Brain pericyte (primary cell): Measurements from ENCODE around the gene PDSS1.
"Not testable (repeated sequence)": the region's sequence is repeated elsewhere in the genome, so short reads cannot be mapped to it uniquely, and the experiment has no call there.

Source experiments
- DNase-seq: peaks from one replicate; pipeline ENCODE4 v3.0.0-alpha.2; 2012; ENCODE audit warnings: low read depth, low spot score

Gene PDSS1, protein sequence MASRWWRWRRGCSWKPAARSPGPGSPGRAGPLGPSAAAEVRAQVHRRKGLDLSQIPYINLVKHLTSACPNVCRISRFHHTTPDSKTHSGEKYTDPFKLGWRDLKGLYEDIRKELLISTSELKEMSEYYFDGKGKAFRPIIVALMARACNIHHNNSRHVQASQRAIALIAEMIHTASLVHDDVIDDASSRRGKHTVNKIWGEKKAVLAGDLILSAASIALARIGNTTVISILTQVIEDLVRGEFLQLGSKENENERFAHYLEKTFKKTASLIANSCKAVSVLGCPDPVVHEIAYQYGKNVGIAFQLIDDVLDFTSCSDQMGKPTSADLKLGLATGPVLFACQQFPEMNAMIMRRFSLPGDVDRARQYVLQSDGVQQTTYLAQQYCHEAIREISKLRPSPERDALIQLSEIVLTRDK

DNA sequence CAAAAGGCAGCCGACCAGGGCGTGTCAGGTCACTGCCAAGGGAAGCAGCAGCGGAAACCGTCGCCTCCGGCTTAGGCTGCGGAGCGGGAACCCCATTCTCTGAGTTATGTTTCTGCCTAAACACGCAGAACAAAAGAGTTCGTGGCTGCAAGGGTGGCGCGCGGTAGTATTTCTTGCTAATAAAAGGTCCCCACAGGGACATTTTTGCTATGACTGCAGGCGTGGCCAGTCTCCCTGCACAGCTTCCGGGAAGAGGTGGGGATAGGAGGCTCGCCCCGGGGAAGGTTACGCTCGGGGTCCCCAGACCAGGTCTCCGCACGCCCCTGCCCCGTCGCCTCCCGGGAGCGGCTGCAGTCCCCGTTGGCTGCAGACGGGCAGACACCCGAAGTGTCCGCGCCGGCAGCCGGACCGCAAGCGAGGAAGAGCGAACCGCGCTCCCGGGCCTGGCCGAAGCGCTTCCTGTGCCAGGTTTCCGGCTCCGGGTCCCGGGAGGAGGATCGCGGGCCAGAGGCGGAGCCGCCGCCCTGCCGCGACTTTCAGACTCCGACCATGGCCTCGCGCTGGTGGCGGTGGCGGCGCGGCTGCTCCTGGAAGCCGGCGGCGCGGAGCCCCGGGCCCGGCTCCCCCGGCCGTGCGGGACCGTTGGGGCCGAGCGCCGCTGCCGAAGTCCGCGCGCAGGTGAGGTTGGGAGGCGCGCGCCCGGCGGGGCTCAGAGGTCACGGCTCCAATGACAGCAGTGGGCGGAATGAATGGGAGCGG, at the start of gene PDSS1:
Gene PDSS1 (plus strand): TSS at position 539 of the 759 bp plus-strand sequence. CDS start 11 bp downstream, at position 550.
- no peak for DNase-seq

DNA sequence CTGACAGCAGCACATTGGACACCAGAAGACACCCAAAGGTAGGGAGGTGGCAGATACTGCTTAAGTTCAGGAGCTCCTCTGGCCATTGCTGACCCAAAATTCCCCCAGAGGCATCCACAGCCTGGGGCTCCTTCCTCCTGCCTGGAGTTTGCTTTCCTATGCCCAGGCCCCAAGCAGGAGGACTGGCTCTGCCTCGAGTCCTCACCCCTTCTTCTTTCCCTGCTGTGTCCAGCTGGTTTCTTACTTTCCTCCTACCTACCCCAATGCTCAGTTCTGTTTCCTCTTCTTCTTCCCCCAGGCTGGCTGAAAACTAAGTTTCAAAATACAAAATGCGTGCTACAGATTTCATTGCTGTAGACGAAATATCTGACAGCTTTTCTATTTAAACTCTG, 49.3 kb upstream of the PDSS1 start:
- DNase-seq: not testable (repeated sequence)

DNA sequence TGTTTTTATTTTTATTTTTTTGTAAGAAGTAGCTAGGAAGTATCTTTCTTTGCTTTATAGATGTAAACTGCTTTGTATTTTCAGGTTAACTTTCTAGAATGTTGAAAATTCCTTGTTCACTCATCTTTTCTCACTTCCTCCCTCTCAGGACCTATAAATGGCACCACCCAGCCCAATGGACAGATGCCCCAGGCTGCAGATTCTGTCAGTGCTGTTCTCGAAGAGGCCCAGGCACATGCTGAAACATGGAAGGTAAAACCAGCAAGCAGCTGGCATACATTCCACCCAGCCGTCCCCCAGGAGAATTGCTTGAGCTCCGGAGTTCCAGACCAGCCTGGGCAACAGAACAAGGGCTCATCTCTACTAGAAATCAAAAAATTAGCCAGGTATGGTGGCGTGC, 47.1 kb upstream of the PDSS1 start:
- no peak for DNase-seq

DNA sequence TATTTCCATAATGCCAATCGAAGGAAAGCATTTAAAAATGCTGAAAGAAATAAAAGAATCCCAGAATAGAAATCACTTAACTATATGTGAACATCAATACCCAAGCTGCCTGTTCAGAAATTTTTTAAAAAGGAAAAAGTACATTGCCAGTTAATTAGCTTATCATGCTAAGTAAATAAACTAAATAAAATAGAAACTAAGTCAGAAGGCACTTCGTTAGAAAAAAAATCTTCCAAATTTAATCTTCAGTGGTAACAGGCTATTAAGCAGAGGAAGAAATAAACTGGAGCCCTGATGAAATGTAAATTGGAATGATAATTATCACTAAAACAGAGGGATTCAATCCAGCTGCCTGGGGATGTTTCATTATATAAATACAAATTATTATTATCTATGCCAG, 46.0 kb upstream of the PDSS1 start:
- not testable (repeated sequence) for DNase-seq

DNA sequence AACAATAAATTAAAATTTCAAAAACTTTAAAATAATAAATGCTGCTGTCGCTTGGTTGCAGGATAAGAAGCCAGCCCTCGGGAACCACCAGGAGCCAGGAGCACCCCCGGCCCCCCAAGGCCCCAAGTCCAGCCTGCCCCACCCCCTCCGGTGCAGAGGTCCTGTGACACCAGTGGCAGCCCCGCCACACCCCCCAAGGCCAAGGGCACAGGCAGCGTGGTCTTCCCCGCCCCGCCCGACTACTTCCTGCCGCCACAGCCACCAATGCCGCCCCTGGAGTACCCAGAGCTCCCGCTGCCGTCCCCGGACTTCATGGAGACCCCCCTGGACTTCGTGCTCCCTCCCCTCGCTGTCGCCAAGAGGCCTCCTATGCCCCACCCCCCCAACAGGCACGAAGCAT, 44.5 kb upstream of the PDSS1 start:
- no peak for DNase-seq

DNA sequence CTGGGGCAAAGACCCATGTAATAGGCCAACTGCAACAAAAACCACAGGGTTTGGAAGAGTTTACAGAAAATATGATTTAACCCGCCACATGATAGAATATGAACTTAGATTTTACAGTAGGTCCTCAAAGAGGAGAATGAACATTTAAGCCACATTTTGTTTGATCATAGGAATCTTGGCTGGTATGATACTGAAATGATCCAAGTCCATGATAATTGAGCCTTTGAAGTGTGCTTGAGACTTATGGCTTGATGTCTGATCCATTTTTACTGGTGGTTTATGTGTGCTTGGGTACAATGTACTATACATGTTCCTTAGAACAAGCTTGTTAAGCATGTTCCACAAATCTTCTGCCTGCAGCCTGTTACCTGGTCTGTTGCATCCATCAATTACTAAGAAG, 41.8 kb upstream of the PDSS1 start:
- no peak for DNase-seq

DNA sequence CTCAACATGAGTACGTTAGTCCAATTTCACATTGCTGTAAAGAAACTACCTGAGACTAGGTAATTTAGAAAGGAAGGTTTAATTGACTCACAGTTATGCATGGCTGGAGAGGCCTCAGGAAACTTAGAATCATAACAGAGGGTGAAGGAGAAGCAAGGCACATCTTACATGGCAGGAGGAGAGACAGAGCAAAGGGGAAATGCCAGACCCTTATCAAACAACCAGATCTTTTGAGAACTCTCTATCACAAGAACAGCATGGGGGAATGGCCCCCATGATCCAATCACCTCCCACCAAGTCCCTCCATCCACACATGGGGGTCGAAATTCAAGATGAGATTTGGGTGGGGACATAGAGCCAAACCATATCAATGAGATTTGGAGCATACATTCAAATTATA, 34.6 kb upstream of the PDSS1 start:
- no peak for DNase-seq

DNA sequence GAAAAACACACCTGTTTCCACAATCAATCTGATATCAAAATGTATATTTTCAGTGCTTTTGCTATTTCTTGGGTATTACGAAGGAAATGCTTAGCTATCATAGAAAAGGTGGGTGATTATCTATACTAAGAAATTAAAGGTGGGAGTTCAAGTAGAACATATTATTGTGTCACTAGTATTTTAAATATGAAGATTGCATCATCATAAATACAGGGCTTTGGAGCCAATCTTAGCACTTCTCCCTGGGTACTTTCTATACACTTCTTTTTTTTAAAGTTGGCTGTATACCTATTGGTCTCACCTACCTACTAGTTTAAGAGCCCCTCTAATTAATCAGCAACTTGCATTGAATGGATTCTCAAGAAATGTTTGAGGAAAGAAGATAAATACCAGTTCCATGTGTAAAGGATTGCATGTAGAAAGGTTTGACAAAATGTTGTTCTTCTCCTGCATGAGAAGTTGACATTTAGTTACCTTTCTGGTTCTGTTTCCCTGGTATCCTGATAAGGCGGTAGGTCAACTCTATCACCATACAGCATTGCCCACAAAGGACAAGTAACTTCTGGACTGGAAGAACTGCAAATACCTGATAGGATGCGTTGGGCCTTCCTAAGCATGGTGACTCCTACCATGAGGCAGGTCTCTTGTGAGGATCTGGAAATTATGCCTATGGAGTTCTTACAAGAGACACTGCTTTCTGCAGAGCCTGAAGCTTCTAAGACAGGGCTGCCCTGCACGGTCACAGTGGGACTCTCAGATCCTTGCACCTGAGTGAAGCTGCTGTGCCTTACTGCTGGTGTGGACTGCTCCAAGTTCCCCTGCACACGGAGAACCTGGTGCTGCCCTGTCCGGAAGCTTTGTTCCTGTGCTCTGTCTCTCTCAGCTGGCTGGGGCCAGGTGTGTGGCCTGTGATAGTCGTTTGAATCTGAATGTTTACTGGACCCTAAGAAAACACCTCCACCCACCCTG, 32.1 kb upstream of the PDSS1 start:
- DNase-seq: no peak

DNA sequence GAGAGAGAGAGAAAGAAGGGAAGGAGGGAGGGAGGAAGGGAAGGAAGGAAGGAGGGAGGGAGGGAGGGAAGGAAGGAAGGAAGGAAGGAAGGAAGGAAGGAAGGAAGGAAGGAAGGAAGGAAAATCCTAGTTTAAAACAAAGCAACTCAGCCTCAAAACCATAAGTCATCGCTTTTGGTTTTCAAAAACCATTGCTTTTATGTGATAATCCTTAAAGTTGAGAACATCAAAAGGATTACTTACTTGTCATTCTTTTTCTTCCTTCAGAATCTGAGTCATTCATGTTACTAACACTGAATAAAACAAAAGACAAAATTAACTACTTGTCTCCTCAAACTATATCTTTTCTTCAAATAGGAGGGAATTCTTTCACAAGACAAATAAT, 21.6 kb upstream of the PDSS1 start:
- DNase-seq: no peak

DNA sequence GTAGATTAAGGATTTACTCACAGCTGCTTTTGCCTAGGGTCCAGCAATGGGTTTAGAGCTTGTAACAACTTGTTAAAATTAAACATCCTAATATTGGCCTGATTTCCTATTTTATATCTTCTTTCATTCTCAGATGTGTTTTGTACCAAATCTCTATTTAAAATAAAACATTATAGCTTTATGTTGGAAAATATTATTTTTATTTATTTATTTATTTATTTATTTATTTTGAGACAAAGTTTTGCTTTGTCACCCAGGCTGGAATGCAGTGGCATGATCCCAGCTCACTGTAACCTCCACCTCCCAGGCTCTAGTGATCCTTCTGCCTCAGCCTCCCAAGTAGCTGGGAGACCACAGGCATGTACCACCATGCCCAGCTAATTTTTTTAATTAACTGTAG, 17.9 kb upstream of the PDSS1 start:
- no peak for DNase-seq

DNA sequence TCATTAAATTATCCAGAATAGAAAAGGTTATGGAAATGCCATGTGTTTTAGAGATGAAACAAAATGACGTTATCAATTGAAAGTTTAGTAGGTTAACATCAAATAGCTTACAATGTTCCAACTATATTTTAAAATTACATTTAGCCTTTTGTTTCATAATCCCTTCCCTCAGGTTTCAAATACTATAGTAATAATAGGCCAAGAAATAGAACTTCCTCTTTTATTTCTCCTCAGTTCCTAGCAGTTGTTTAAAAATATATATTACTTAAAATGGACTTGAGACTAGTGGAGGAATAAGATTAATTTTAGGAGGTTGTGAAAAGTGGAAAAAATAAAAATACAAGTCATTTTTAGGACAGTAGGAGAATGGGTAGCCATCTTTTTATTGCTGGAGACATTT, 16.4 kb upstream of the PDSS1 start:
- DNase-seq: no peak

DNA sequence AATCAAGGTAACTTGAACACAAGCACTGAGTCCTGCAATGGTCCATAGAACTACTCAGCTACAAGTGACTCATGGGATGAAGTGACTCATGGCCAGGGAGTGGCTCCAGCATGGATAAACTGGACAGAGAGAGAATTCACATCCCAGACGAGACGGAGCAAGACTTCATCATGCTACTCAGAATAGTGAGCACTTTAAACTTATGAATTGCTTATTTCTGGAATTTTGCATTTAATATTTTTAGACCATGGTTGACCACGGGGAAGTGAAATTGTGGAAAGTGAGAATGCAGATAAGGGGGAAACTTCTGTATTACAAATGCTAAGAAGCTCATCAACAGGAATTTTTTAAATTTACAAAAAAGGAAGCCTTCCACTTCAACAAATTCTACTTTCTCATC, 15.5 kb upstream of the PDSS1 start:
- not testable (repeated sequence) for DNase-seq

DNA sequence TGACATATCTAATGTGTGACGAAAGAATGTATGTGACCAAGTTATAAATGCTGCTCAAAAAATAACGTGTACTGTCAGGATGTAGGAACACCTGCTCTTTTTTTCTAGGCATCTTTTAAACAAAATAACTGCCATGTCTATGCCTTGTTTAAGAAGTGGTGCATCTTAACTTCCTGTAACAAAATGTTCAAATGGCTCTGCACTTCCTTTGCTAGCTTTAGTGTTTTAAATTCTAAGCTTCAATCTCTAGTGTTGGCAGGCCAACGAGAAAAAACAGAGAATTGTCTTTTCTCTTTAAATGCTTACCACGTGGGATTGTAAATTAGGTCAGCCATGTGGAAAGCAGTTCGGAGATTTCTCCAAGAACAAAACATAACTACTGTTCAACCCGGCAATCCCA, 14.6 kb upstream of the PDSS1 start:
- DNase-seq: no peak

DNA sequence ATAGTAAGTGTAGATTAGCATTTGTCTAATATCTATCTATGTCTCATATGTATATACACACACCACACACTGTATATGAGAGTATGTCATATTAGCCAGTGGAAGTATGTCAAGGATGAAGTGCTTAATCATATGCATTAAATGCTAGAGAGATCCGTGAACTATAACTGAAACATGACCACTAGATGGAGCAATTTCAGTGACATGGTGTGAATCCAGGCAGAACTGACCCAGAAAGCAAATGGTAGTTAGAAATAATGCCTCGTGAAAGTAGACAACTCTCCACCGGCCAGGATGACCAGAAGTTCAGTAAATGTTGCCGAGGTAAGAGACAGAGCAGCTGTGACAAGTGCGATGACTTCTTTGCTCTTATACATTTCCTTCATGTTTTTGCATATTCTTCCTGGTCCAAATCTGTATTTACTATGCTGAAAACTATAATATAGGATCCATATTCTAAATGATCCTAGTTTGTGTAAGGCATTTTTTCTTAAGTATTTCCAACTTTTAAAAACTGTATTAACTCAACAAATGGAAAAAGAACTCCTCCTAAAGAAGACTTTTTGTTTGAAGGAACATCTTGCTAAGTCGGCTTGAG, 12.7 kb upstream of the PDSS1 start:
- not testable (repeated sequence) for DNase-seq

DNA sequence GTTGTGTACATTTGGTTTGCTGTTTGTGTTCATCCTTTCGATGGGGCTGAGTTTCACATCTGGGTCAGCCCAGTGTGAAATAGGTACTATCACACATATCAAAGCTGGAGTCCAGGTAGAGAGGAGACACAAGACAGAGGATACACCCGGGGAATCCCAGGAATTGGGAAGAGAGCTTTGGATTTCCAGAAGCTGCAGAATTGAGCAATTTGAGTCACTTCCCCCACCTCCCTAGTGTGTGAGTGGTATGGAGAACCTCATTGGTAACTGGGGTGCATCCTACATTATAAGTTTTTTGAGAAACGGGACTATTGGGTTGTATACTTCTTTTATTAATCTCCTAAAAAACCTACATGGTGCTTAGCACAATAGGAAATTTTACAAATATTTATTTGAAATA, 12.1 kb upstream of the PDSS1 start:
- DNase-seq: no peak

DNA sequence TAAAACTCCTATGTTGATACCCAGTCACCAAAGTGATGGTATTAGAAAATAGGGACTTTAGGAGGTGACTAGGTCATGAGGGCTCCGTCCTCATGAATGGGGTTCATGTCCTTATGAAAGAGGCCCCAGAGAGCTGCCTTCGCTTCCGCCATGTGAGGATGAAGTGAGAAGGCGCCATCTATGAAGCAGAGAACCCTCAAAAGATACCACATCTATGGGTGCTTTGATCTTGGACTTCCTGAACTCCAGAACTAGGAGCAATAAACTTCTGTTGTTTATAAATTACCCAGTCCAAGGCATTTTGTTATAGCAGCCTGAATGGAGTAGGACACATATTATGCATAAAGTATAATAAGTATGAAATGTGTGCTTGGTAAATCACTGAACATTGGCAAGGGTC, 8.1 kb upstream of the PDSS1 start:
- no peak for DNase-seq

DNA sequence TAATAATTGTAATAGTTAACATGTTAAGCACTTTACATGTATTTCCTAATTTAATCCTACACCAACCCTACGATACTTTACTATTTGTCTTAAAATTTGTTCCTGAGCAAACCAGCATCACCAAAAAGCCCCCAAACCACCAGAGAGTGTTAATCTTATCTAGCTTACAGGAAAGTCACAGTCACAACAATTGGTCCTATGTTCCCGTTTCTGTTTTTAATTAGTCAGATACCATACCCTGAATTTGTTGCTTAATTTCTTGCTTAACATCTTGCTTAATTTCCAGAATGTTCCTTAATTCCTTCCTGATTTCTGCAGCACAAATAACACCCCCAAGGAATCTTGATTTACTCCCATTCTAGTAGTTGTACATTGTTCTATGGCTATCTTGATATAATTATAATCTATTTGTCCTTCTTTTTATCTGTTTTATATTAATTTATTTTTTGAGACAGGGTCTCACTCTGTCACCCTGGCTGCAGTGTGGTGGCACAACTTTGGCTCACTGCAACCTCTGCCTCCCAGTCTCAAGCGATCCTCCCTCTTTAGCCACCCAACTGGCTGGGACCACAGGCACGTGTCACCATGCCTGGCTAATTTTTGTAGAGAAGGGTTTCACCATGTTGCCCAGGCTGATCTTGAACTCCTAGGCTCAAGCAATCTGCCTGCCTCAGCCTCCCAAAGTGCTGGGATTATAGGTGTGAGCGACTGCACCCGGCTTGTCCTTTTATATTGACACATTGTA, 6.6 kb upstream of the PDSS1 start:
- no peak for DNase-seq

DNA sequence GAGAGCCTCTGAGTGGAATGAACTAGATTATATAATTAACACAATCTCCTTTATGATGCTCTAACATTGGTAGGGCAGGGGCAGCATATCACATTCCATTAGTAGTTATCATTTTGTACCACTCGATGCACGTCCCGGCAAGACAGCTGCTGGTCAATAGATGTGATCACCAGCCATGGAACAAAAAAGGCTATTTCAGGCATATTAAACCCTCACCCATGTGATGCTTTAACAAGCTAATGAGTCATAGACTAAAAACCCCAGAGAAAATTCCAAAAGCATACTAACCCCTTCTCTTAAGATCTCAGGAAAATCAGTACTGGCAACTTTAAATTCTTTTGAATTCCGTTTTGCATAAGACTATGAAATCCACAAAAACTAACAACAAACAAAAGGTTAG, 3.0 kb upstream of the PDSS1 start:
- DNase-seq: not testable (repeated sequence)

DNA sequence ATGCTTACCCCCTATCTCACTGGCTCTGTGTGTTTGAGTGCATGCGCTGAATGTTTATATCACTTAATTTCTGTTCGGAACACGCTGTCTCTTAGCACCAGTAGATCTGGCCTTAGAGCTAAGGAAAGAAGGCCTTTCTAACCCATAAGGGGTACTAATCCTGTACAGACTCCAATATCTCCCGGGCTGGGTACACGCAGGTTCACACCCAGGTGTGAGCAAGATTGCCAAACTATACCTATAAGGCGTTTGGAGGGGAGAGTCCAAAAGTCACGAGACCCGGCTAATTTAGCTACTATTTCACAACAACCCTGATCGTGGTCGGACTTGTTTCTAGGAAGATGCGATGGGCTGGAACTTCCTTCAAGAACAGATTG, 727 bp upstream of the PDSS1 start:
- DNase-seq: no peak

DNA sequence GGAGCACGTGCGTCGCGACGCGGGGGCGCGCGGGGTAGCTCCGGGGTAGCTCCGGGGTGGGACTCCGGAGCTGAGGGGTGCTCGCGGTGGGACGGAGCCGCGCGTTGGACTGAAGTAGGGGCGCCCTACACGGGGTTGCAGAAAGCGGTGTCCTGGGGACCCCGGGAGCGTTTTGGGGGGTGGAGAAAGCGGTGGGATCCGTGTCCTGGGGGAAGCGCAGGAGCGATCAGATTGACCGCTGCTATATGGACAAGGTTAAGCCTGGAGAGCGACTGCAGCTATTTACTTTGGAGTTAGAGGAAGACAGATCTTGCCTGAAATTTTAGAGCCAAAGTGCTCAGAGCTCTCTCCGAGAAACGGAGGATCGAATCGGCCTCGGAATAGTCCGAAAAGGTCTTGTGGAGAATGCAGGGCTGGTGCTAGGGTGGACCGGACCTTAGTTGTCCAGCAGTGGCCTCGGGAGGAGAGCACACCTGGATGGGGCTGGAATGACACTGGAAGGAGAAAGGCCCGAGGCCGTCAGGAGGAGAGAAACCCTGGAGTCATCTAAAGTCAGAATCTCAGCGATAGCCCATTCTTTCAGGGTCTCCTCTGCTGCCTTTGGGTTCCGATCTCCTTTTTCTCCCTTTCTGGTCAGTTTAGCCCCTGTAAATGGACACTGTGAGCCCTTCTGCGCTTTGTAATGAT, 564 bp downstream of the PDSS1 start:
- DNase-seq: no peak
